Liver (tissue), 9 donors: ENCODE measurements around the gene ROR1. TPM values are rescaled to one million over a fixed set of nuclear protein-coding genes. Genes with fewer than 3 reads are reported as not detected.

ENCODE experiments used
- DNase-seq: peaks from one replicate; pipeline ENCODE4 v3.0.0-alpha.2; 2017; ENCODE audit warnings: low spot score
- H3K27ac ChIP-seq, 2 donors: one replicate each; pipeline ENCODE4 v1.7.0; 2013; ENCODE audit warnings: inconsistent platforms in 2 of 2, low read length in 2 of 2, control low read depth in 1 of 2, low read depth in 1 of 2, mild to moderate bottlenecking in 1 of 2
- H3K27me3 ChIP-seq, 4 donors: one replicate each; pipeline versions ENCODE4 v1.6.1 to v1.7.0; 2013; ENCODE audit warnings: low read length in 3 of 4, inconsistent platforms in 1 of 4, mild to moderate bottlenecking in 1 of 4, moderate library complexity in 1 of 4; ENCODE audit not compliant: control insufficient read depth in 4 of 4, insufficient read depth in 4 of 4
- H3K36me3 ChIP-seq, 4 donors: one replicate each; pipeline versions ENCODE4 v1.6.1 to v1.7.0; 2013; ENCODE audit warnings: low read length in 3 of 4, mild to moderate bottlenecking in 3 of 4, low read depth in 1 of 4, moderate library complexity in 1 of 4; ENCODE audit not compliant: control insufficient read depth in 4 of 4, insufficient read depth in 3 of 4
- H3K4me1 ChIP-seq, 4 donors: one replicate each; pipeline versions ENCODE4 v1.6.1 to v1.7.0; 2013; ENCODE audit warnings: low read length in 3 of 4, mild to moderate bottlenecking in 3 of 4, moderate library complexity in 1 of 4; ENCODE audit not compliant: control insufficient read depth in 4 of 4, insufficient read depth in 4 of 4
- H3K4me3 ChIP-seq, 3 donors: one replicate each; pipeline versions ENCODE4 v1.6.1 to v1.7.0; 2013; ENCODE audit warnings: low read length in 3 of 3, control low read depth in 1 of 3, low read depth in 1 of 3, mild to moderate bottlenecking in 1 of 3
- H3K9ac ChIP-seq, 2 donors: one replicate each; pipeline ENCODE4 v1.7.0; 2013; ENCODE audit warnings: low read length in 2 of 2, mild to moderate bottlenecking in 2 of 2, moderate library complexity in 2 of 2, control low read depth in 1 of 2, low read depth in 1 of 2
- H3K9me3 ChIP-seq, 4 donors: one replicate each; pipeline versions ENCODE4 v1.6.1 to v1.7.0; 2013; ENCODE audit warnings: low read length in 3 of 4; ENCODE audit not compliant: control insufficient read depth in 4 of 4
- EGR1 ChIP-seq, 2 donors: IDR thresholded peaks; 2 replicates each; pipeline ENCODE4 v1.6.1; 2016 to 2018; ENCODE audit warnings: antibody characterized with exemption in 2 of 2, low read depth in 2 of 2
- FOXA1 ChIP-seq: IDR thresholded peaks from 2 replicates; pipeline ENCODE4 v1.6.1; 2016; ENCODE audit warnings: antibody characterized with exemption
- FOXA2 ChIP-seq: IDR thresholded peaks from 2 replicates; pipeline ENCODE4 v1.6.1; 2016; ENCODE audit warnings: antibody characterized with exemption
- GABPA ChIP-seq, 2 donors: IDR thresholded peaks in 1 of 2; conservative IDR thresholded peaks in 1 of 2; 2 replicates each; pipeline ENCODE4 v1.6.1; 2016; ENCODE audit warnings: antibody characterized with exemption in 2 of 2, mild to moderate bottlenecking in 1 of 2, moderate library complexity in 1 of 2
- HNF4A ChIP-seq, 2 donors: conservative IDR thresholded peaks; 2 replicates each; pipeline ENCODE4 v1.6.1; 2016; ENCODE audit warnings: antibody characterized with exemption in 2 of 2, mild to moderate bottlenecking in 2 of 2
- HNF4G ChIP-seq: IDR thresholded peaks from 2 replicates; pipeline ENCODE4 v1.6.1; 2016; ENCODE audit warnings: antibody characterized with exemption
- JUND ChIP-seq, 2 donors: IDR thresholded peaks; 2 replicates each; pipeline ENCODE4 v1.6.1; 2016; ENCODE audit warnings: antibody characterized with exemption in 2 of 2
- NR2F2 ChIP-seq: IDR thresholded peaks from 2 replicates; pipeline ENCODE4 v1.6.1; 2016; ENCODE audit warnings: antibody characterized with exemption
- RAD21 ChIP-seq, 2 donors: IDR thresholded peaks; 2 replicates each; pipeline ENCODE4 v1.6.1; 2016; ENCODE audit warnings: antibody characterized with exemption in 2 of 2, mild to moderate bottlenecking in 2 of 2
- RXRA ChIP-seq, 2 donors: IDR thresholded peaks; 2 replicates each; pipeline ENCODE4 v1.6.1; 2017 to 2018; ENCODE audit warnings: antibody characterized with exemption in 2 of 2, mild to moderate bottlenecking in 1 of 2
- TAF1 ChIP-seq: conservative IDR thresholded peaks from 2 replicates; pipeline ENCODE4 v1.6.1; 2016; ENCODE audit warnings: antibody characterized with exemption, mild to moderate bottlenecking
- YY1 ChIP-seq: IDR thresholded peaks from 2 replicates; pipeline ENCODE4 v1.6.1; 2016; ENCODE audit warnings: antibody characterized with exemption, mild to moderate bottlenecking
- WGBS: extraction: QIAGEN DNeasy Blood & Tissue Kit; methylation state at CpG from one replicate; pipeline ENCODE4 v1.1.7; 2013; 5-methylcytosine and 5-hydroxymethylcytosine counted together
- polyA plus RNA-seq, 2 donors: library from polyadenylated mRNA; stranded (reverse) in 1 of 2; unstranded in 1 of 2; fragments of 200-250 nt in 1 of 2; fragments of >200 nt in 1 of 2; fragmentation: Nextera tagmentation in 1 of 2; extraction: Ambion mirVana in 1 of 2; gene quantifications; one replicate each; pipeline versions ENCODE4 v1.2.1 to v1.2.3, GENCODE V29; 2013 to 2015
- total RNA-seq, 2 donors: library from RNA; depleted of rRNA; stranded (reverse); fragments of >200 nt; gene quantifications; one replicate each; pipeline ENCODE4 v1.2.3, GENCODE V29; 2014
- TF ChIP-seq, protein P1 (sequence below): fragments of 150-350 bp; IDR thresholded peaks from 2 replicates; pipeline ENCODE4 v1.5.1; 2017; ENCODE audit warnings: improper control_type of control experiment, low read depth, low read length; ENCODE audit not compliant: missing input control
- TF ChIP-seq, protein P2 (sequence below): IDR thresholded peaks from 2 replicates; pipeline ENCODE4 v1.6.1; 2016; ENCODE audit warnings: antibody characterized with exemption
- TF ChIP-seq, protein P3 (sequence below): IDR thresholded peaks from 2 replicates; pipeline ENCODE4 v1.6.1; 2016; ENCODE audit warnings: antibody characterized with exemption
- TF ChIP-seq, protein P4 (sequence below): IDR thresholded peaks from 2 replicates; pipeline ENCODE4 v1.6.1; 2016; ENCODE audit warnings: antibody characterized with exemption, mild to moderate bottlenecking
- donor health status: healthy.
- donor health status: healthy.
- donor health status: healthy.
- donor health status: healthy.
- donor health status: healthy.

ROR1 gene
- total and polyA plus RNA-seq, 4 donors: 0.15 to 0.98 (median 0.37) TPM

DNA sequence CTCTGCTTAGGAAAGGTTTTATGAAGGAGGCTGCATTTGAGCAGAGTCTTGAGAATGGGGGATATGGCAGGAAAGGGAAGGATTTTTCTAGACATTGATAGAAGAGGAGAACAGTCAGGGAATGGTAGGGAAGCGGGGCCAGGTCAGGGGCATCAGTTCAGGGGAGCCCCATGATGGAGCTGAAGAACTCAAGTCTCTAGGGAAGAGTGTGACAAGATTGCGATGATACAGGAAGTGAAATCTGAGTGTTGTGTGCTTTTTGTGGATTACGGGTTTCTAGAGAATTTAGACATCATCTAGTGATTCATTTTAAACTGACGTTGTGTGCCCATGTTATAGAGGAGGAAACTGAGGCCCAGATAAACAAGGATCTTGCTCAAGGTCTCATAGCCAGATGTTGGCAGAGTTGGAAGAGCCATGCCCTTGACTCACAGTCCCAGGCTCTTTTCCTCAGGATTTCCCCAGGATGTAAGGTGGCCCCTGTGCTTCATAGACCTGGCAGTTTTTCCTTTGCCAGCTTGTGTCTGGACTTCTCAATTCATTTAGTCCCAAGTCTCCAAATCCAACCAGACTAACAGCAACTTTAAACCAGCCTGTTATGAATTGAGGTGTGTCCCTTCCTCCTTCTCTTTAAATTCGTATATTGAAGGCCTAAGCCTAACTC, 130.3 kb downstream of the ROR1 start:
- DNase-seq: no peak
- no peaks in the 10 kb centered on the region for H3K9me3 ChIP-seq
- no peaks in the 10 kb centered on the region for H3K36me3 ChIP-seq
- no peaks in the 10 kb centered on the region for H3K4me1 ChIP-seq
- no peak overlapping the region for H3K9ac ChIP-seq
- H3K27ac ChIP-seq: no peak overlapping the region
- no peaks in the 10 kb centered on the region for H3K27me3 ChIP-seq
- no peak for TF ChIP-seq NR2F2
- no peak for TF ChIP-seq TAF1
- no peak for TF ChIP-seq FOXA2
- TF ChIP-seq FOXA1: no peak
- no peak for TF ChIP-seq HNF4G
- TF ChIP-seq, protein P1, sequence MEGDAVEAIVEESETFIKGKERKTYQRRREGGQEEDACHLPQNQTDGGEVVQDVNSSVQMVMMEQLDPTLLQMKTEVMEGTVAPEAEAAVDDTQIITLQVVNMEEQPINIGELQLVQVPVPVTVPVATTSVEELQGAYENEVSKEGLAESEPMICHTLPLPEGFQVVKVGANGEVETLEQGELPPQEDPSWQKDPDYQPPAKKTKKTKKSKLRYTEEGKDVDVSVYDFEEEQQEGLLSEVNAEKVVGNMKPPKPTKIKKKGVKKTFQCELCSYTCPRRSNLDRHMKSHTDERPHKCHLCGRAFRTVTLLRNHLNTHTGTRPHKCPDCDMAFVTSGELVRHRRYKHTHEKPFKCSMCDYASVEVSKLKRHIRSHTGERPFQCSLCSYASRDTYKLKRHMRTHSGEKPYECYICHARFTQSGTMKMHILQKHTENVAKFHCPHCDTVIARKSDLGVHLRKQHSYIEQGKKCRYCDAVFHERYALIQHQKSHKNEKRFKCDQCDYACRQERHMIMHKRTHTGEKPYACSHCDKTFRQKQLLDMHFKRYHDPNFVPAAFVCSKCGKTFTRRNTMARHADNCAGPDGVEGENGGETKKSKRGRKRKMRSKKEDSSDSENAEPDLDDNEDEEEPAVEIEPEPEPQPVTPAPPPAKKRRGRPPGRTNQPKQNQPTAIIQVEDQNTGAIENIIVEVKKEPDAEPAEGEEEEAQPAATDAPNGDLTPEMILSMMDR: no peak
- TF ChIP-seq, protein P2, sequence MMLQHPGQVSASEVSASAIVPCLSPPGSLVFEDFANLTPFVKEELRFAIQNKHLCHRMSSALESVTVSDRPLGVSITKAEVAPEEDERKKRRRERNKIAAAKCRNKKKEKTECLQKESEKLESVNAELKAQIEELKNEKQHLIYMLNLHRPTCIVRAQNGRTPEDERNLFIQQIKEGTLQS: no peak
- no peak for TF ChIP-seq JUND (IDR thresholded peaks at IDR 0.05)
- TF ChIP-seq RAD21 (IDR thresholded peaks at IDR 0.05): no peak
- no peak for TF ChIP-seq RXRA (IDR thresholded peaks at IDR 0.05)
- TF ChIP-seq YY1: no peak
- 80% methylated on average over 5 of the region's 5 CpGs for WGBS
- no peak overlapping the region for H3K4me3 ChIP-seq

DNA sequence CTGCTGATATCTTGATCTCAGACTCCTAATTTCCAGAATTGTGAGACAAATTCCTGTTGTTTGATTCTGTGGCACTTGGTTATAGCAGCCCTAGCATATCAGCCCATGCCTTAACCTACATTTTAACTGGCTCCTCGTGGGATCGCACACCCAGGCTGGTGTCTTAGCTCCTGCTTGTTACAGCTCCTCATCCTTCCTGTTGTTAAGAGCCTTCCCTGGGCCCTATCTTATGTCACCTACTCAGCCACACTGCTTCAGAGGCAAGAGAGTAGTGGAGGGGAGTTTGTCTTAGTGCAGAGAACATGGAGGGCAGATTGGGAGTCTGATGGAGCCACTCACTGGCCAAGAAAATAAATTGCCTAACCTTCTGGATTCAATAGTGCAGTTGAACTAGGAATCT, 131.0 kb downstream of the ROR1 start:
- no peak for DNase-seq
- H3K9me3 ChIP-seq: no peaks in the 10 kb centered on the region
- no peak overlapping the region for H3K4me3 ChIP-seq
- no peaks in the 10 kb centered on the region for H3K27me3 ChIP-seq
- H3K36me3 ChIP-seq: no peaks in the 10 kb centered on the region
- no peaks in the 10 kb centered on the region for H3K4me1 ChIP-seq
- whole genome bisulfite sequencing: 95% methylated on average over 2 of the region's 2 CpGs
- no peak overlapping the region for H3K9ac ChIP-seq
- no peak for TF ChIP-seq YY1
- TF ChIP-seq, protein P1: no peak
- TF ChIP-seq TAF1: no peak
- TF ChIP-seq EGR1 (IDR thresholded peaks at IDR 0.05; ENCODE audit: low read depth in 2 of 2): no peak
- TF ChIP-seq HNF4G: no peak
- TF ChIP-seq FOXA2: no peak
- no peak for TF ChIP-seq RAD21 (IDR thresholded peaks at IDR 0.05)
- no peak for TF ChIP-seq RXRA (IDR thresholded peaks at IDR 0.05)
- H3K27ac ChIP-seq: no peak overlapping the region

DNA sequence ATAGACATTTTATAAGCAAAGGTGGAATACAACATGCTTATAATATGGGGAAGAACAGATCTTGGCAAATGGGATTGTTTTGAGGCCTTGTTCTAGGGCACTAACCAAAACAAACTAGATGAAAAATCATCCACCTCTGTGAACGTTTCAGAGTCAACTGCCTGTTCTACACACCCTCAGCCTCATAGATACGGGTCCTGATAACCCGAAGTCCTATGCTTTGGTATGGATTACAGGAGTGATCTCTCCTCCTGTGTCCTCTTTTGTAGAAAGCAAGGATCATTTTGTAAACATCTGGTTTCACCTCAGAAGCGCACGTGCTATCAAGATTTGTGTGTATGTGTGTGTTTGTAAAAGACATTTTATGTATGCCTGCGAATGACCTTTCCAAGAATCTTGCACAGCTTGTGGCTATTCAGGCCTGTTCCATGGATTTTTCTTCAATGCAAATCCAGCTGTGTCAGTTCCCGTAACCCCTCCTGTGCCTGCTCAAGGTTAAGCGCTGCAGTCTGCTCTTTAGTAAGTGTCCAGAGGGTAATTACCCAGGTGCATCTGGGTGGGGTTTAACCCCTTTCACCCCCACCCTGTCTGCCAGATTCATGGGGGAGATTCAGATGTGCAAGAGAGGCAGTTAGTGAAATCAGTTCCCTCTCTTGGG, 132.4 kb downstream of the ROR1 start:
- Histone ChIP-seq H3K4me1 (no peaks in the 10 kb centered on the region), H3K9me3 (no peaks in the 10 kb centered on the region), H3K27me3 (no peaks in the 10 kb centered on the region), H3K9ac (no peak overlapping the region), H3K36me3 (no peaks in the 10 kb centered on the region), H3K27ac (no peak overlapping the region), H3K4me3 (no peak overlapping the region)
- 75% methylated on average over 8 of the region's 8 CpGs for WGBS
- no peak for DNase-seq
- TF ChIP-seq RAD21 (IDR thresholded peaks at IDR 0.05): no peak
- TF ChIP-seq NR2F2: no peak
- TF ChIP-seq GABPA (IDR thresholded peaks at IDR 0.05 in 1 of 2, conservative IDR thresholded peaks at IDR 0.05 in 1 of 2): no peak
- TF ChIP-seq HNF4G: no peak
- no peak for TF ChIP-seq HNF4A (conservative IDR thresholded peaks at IDR 0.05)
- TF ChIP-seq, protein P3, sequence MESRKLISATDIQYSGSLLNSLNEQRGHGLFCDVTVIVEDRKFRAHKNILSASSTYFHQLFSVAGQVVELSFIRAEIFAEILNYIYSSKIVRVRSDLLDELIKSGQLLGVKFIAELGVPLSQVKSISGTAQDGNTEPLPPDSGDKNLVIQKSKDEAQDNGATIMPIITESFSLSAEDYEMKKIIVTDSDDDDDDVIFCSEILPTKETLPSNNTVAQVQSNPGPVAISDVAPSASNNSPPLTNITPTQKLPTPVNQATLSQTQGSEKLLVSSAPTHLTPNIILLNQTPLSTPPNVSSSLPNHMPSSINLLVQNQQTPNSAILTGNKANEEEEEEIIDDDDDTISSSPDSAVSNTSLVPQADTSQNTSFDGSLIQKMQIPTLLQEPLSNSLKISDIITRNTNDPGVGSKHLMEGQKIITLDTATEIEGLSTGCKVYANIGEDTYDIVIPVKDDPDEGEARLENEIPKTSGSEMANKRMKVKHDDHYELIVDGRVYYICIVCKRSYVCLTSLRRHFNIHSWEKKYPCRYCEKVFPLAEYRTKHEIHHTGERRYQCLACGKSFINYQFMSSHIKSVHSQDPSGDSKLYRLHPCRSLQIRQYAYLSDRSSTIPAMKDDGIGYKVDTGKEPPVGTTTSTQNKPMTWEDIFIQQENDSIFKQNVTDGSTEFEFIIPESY: no peak
- no peak for TF ChIP-seq JUND (IDR thresholded peaks at IDR 0.05)
- TF ChIP-seq TAF1: no peak
- TF ChIP-seq, protein P4, sequence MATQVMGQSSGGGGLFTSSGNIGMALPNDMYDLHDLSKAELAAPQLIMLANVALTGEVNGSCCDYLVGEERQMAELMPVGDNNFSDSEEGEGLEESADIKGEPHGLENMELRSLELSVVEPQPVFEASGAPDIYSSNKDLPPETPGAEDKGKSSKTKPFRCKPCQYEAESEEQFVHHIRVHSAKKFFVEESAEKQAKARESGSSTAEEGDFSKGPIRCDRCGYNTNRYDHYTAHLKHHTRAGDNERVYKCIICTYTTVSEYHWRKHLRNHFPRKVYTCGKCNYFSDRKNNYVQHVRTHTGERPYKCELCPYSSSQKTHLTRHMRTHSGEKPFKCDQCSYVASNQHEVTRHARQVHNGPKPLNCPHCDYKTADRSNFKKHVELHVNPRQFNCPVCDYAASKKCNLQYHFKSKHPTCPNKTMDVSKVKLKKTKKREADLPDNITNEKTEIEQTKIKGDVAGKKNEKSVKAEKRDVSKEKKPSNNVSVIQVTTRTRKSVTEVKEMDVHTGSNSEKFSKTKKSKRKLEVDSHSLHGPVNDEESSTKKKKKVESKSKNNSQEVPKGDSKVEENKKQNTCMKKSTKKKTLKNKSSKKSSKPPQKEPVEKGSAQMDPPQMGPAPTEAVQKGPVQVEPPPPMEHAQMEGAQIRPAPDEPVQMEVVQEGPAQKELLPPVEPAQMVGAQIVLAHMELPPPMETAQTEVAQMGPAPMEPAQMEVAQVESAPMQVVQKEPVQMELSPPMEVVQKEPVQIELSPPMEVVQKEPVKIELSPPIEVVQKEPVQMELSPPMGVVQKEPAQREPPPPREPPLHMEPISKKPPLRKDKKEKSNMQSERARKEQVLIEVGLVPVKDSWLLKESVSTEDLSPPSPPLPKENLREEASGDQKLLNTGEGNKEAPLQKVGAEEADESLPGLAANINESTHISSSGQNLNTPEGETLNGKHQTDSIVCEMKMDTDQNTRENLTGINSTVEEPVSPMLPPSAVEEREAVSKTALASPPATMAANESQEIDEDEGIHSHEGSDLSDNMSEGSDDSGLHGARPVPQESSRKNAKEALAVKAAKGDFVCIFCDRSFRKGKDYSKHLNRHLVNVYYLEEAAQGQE: no peak
